Breast epithelium (tissue), 3 donors: ENCODE measurements around the gene CHERP.

Experiments
- POLR2A ChIP-seq: fragments of 450-650 bp; IDR thresholded peaks from one replicate; pipeline ENCODE4 v1.6.1; 2016; ENCODE audit warnings: antibody characterized with exemption, mild to moderate bottlenecking, moderate library complexity
- TF ChIP-seq, protein P1 (sequence below), 3 donors: fragments of 450-650 bp; IDR thresholded peaks; one replicate each; pipeline ENCODE4 v1.5.1; 2016 to 2017; ENCODE audit warnings: antibody characterized with exemption in 3 of 3, mild to moderate bottlenecking in 3 of 3, moderate library complexity in 3 of 3

DNA sequence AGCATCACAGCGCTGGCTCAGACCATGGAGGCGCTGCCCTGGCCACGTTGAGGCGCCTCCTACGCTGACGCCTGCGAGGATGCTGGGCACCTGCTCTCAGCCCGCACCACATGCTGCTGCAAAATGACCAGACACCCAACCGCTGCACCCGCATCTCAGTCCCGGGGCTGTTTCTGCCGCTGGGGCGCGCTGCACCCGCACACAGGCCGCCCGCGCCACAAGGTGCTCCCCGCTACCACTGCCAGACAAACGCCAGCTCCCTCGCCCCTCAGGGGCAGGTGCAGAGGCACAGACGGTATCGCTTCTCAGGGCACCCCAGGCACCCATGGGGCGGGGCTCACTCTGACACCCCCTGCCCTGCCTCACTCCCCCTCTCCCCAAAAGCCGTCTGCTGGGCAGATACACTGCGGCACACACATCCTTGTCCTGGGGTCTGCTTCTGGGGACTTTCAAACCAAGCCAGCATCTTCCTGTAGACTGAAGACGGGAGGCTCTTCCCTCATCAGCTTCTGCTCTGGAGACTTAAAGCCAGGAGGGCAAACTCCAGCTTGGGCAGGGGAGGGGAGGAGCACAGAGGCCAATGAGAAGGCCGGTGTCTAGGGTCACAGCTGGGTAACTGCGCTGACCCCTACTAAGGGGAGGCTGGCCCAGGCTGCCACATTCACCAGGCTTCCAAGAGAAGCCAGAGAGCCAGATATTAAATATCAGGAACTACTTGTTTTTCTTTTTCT lies 16.3 kb downstream of the CHERP start:
- TF ChIP-seq, protein P1, sequence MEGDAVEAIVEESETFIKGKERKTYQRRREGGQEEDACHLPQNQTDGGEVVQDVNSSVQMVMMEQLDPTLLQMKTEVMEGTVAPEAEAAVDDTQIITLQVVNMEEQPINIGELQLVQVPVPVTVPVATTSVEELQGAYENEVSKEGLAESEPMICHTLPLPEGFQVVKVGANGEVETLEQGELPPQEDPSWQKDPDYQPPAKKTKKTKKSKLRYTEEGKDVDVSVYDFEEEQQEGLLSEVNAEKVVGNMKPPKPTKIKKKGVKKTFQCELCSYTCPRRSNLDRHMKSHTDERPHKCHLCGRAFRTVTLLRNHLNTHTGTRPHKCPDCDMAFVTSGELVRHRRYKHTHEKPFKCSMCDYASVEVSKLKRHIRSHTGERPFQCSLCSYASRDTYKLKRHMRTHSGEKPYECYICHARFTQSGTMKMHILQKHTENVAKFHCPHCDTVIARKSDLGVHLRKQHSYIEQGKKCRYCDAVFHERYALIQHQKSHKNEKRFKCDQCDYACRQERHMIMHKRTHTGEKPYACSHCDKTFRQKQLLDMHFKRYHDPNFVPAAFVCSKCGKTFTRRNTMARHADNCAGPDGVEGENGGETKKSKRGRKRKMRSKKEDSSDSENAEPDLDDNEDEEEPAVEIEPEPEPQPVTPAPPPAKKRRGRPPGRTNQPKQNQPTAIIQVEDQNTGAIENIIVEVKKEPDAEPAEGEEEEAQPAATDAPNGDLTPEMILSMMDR (IDR thresholded peaks at IDR 0.05): no peak
- no peak for TF ChIP-seq POLR2A
